HG02973 (cell line): ENCODE results near the gene ERVFRD-1.

Source experiments
- ATAC-seq: cut with Tn5 transposase; IDR thresholded peaks from one replicate; pipeline ENCODE4 v1.9.1; 2021; ENCODE audit warnings: moderate library complexity; ENCODE audit not compliant: unreplicated experiment

The ERVFRD-1 gene, protein sequence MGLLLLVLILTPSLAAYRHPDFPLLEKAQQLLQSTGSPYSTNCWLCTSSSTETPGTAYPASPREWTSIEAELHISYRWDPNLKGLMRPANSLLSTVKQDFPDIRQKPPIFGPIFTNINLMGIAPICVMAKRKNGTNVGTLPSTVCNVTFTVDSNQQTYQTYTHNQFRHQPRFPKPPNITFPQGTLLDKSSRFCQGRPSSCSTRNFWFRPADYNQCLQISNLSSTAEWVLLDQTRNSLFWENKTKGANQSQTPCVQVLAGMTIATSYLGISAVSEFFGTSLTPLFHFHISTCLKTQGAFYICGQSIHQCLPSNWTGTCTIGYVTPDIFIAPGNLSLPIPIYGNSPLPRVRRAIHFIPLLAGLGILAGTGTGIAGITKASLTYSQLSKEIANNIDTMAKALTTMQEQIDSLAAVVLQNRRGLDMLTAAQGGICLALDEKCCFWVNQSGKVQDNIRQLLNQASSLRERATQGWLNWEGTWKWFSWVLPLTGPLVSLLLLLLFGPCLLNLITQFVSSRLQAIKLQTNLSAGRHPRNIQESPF

DNA sequence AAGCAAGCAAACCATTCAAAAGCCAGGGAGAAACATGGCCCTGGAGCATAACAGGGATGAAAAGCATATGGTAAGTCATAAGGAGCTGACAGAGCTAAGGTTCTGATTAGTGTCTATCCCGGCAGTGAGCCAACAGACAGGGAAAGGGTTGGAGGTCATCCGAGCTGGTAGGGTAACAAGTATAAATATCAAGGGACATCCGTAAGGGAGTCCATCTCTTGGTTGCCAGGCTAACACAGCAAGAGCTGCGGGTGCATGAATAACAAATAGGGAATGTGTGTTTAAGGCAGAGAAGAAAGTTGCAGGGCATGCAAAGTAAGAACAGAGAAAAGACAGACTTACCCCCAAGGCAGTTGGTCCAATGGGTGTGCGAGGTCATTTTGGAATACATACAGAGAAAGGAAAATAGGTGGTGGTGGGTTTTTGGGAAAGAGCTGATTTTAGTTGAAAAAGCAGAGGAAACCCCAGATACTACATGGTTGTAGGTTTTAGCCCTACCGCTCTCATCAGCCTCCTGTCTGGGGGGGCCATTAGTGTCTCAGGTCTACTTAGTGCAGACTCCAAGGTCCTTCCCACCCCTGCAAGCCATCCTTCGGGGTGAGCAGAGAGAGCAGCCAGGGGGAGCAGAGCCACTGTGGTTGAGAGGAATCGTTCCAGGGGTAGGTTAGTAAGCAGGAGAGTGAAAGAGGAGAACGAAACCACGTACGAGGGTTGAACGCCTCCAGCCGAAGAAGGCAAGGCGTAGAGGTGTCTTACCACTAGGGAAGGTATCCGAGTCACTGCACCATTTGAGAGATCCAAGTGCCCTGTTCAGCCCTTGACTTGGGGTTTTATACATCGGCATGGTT is at the start of gene ERVFRD-1:
Gene ERVFRD-1 (minus strand): TSS at position 805 of the 848 bp plus-strand sequence. CDS start 6,415 bp downstream, outside the sequence.
- no peak for ATAC-seq

DNA sequence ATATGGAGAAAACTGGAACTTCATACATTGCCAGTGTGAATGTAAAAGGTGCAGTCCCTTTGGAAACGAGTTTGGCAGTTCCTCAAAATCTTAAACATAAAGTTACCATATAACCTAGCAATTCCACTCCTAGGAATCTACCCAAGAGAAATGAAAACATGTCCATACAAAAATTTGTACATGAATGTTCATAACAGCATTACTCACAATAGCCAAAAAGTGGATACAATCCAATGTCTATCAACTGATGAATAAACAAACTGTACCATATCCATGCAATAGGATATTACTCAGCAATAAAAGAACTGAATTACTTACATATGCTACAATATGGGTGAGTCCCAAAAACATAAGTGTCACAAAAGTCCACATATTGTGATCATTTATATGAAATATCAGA is 48.7 kb upstream of the ERVFRD-1 start:
- ATAC-seq = no peak

DNA sequence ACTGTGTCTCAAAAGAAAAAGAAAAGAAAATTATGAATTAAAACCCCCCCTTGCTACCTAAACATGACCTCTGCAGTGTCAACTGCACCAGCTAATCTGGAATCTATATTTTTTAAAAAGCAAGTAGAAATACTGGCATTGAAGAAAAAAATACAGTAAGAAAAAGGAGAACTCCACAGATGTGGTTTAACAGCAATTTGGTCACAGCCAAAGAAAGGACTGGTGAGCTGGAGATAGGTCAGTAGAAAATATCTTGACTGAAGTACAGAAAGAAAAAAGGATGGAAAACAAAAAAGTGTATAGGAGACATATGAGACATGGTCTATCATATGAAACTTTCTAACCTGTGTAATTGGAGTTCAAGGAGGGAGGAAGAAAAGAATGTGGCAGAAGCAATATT is 44.1 kb upstream of the ERVFRD-1 start:
- no peak for ATAC-seq

DNA sequence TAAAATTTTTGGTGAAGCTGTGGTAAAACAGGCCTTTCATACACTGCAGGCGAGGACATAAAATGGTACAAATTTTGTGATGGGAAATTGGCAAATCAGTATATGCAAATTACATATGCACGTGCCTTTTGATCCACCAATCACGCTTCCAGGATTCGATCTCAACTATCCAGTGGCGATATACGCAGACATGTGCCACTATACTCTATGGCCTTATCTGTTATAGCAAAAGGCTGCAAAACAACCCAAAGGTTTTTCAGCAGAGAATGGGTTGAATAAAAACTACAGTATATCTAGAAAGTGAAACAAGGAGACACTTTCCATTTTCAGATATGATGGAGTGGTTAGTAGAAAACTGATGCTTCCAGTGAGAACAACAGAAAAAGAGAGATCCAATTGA is 41.9 kb upstream of the ERVFRD-1 start:
- ATAC-seq = no peak

DNA sequence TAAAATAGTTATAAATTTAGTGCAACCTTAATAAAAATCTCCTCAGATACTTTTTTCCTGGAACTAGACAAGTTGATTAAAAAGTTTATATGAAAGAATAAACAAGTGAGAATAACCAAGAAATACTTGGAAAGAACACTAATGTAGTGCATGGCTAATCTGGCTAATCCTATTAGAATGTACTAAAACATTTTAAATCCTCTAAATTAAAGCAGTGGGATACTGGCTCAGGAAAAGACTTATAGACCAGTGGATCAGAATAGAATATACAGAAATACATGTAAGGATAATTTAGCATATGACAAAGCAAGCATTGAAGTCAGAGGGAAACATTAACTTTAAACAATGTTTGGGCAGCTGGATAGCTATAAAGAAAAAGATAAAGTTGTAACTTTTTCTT is 41.1 kb upstream of the ERVFRD-1 start:
- ATAC-seq = no peak

DNA sequence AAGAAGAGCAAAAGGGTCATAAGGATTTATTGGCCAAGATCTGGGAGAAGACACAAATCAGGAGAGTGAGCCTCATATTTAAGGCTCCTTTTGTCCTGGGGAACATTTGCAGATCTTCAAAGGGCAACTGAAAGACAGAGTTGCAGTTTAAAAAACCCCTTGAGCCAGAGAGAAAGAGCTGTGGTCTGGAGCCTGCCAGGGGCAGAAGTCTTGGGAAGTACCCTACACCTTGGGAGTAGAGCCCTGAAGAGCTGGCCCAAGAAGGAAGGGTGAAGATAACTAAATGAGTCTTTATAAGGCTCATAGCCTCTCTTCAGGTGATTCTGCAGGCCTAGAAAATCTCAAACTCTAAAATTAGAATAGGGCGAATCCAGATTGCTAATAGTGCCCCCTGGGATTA is 40.0 kb upstream of the ERVFRD-1 start:
- no peak for ATAC-seq

DNA sequence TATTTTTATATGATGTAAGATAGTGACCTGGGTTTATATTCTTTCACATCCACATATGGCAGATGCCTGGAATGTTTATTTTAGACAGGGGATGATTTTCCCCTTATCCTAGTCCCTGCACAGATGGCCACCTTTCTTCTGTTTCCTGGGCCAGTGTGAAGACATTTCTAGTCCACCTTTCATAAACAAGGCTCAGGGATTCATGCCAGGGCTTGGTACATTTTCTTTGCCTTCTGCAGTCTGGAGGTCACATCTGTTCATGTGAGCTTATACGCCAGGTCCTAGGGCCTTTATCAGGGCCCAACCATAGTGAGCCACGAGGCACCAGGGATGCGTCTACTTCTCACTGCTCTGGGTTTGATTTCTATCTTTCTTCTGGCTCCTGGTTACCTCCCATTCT is 38.0 kb upstream of the ERVFRD-1 start:
- no peak for ATAC-seq

DNA sequence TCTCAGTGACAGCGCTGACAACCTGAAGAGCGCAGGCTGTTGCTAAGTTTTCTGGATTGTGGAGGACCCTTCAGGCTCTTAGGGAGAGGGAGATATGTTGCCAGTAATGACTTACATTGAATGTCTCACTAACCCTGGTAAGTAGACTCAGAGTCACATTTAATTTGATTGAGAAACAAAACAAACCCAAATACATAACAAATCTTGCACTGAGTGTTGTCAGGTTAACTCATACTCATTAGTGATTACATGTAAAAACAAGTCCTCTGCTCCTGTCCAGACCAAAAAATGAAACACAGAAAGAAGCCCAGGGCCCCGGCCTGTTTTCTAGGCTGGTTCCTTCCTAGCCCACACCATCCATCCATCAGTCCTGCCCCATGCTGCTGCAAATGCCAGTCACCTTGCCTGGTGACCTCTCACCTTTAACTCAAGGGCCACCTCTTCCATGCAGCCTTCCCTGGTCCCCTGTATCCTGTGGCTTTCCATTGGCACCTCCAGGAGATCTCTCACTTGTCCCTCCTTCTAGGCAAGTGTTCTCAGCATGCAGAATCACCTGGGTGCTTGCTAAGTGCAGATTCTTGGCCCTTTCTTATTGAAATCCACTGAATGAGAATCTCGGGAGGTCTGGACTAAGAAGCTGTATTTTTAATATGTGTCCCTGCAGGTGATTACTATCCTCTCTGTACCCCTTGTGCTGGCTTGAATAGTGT is 34.7 kb upstream of the ERVFRD-1 start:
- ATAC-seq = no peak

DNA sequence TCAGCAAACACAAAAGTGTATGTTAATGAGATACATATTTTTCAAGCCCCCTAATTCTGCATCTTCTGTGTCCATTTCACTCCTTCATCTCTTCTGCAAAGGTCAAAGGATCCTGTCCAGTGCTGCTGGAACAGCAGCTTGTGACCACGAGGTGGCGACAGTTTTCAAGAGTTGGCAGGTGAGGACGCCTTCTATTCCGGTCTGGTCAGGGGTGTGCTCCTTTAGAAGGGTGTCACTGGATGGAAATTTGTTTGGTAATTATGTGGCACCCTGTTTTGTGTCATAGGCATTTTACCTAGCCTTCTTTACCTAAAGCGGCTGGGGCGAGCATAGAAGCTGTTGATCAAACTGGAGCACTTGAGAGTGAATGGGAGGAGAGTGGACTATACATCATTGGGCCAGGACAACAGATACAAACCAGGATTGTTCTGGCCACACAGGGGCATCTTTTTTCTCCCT is 32.9 kb upstream of the ERVFRD-1 start:
- ATAC-seq = peak; percentile 66

DNA sequence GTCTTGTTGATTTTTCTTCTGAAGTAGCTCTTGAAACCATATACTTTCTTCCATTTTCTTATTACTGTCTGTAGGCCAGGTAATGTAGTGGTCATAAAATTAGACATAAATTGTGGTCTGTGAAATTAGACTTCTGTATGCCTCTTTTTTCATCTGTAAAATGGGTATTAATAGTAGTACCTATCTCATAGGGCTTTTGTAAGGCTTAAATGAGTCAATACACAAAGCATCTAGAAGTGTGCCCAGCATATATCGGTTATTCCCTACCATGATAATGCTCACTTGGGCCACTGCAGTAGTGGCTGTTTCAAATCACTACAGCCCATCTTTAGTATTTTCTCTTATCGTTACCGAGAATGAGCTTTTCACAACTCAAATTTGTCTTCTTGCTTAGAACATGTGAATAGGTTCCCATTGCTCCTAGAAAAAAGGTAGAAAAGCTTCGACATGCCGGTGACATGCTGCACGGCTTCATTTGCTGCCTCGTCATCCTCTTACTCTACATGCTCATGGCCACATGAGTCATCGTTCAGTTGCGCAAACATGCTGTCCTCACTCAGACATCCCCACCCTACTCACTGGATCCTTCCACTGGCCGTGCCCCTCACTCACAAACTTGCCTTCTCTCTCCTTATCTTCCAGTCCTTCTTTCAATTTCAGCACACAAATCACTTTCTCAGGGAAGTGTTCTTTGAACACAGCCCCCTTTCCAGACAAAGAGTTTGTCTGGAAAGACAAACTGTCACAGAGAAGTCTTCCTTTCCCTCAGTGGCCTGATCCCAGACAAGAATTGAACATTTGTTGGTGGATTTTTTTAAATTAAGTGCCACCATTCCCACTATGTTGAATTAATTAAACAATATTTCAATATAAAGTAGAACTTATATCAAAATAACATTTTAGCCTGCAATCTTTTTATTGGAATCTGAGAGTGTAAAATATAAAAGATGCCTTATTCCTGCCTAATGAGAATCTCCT is 32.2 kb upstream of the ERVFRD-1 start:
- no peak for ATAC-seq

DNA sequence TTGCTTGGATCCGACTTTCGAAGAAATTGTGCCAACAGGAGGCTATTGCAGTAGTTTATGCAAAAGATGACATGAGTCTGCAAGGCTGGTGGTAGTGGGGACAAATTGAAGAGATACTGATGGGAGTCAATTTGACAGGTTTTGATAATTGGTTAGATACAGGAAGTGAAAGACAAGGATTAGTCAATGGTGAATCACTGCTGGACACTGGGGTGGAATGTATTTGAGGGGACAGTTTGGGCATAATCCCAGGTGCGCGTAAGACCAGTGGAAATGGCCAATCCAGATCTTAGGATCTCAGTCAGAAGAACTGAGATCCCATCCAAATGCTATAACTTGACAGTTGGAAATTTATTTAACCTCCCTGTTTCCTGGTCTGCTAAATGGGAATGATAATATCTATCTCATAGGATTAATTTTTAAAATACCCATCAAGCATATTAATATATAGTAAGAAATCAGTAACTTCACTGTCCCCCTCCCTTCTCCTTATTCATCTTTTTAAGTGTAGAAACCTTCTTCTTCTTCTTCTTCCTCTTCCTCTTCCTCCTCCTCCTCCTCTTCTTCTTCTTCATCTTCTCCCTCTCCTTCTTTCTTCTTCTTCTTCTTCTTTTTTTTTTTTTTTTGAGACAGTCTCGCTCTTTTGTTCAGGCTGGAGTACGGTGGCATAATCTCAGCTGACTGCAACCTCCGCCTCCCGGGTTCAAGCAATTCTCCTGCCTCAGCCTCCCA is 30.9 kb upstream of the ERVFRD-1 start:
- ATAC-seq = no peak

DNA sequence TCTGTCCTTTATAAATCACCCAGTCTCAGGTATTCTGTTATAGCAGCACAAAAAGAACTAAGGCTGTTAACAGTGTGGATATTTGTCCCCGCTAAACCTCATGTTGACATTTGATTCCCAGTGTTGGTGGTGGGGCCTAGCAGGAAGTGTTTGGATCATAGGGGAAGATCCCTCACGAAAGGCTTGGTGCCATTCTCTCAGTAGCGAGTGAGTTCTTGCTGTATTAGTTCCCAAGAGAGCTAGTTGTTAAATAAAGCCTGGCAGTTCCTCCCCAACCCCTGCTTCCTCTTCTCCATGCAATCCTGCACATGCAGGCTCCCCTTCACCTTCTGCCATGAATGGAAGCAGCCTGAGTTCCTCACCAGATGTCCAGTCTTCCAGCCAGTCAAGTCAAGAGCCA is 29.8 kb upstream of the ERVFRD-1 start:
- ATAC-seq = no peak

DNA sequence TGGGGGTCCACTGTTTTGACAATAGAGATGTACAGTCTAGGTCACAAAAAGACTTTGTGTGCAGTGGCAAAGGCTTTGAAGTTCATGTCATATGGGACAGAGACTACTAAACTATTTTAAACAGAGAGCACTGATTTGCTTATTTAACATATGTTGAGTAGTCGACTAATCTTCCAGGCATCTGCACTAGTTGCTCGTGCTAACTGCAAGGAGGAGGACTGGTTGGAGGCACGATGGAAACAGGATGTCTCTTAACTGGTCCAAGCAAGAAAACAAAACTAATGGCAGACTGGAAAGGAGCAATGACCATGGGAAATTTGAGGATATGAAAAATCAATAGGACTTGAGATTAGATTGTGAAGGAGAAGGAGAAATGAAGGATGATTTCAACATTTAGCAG is 28.5 kb upstream of the ERVFRD-1 start:
- no peak for ATAC-seq

DNA sequence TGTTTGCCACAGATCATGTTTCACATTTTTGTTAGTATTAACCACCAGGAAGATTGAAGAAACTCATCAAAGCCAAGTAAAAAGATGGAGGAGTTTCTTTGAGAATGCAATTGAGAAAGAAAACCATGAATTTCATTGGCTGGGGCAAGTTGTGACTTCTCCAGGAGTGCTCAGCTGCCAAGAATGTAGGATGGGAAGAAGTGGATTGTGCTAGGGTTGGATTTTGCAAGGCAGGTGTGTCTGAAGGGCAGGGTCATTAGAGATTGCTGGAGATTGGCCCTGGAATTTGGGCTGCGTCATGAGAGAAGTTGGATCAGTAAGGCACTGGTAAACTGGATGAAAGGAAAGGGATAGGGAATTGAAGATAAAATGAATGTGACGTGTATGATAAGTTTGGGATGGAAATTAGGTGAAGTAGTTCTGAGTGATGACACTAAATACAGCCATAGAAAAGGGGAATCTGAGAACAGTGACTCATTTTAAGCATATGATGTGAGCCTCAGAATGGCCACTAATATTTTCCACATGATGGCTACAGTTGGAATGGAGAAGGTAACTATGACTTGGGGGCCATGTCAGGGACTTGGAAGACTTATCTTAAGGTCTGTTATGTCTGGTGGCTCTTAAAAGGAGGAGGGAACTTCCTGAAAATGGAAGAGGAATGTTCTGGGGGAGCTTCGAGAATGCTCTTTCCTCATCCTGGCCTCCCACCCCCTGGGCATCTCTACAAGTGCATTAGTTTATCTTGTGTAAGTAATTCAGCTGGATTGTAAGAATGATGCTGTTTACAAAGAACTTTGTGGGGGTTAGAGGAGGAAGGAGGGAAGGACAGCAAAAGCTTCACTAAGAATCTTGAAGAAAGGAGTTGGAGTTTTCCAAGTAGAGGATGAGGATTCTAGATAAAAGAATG is 27.8 kb upstream of the ERVFRD-1 start:
- ATAC-seq = no peak

DNA sequence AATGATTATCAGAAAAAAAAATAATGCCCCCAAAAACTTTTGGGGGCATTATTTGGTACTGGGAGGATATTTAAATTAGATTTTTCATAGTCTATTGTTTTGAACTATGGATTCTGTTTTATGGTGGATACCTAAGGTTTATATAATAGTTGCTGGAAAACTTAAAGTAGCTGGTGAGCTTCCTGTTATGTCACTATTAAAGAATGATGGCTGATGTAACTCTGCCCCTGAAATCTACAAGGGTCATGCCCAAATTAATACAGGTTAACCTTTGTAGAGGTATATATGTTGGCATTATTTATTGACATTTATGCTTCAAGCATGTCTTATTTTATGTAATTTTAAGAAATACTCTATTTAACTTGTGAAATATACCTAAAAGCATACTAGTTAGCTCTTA is 25.3 kb upstream of the ERVFRD-1 start:
- no peak for ATAC-seq

DNA sequence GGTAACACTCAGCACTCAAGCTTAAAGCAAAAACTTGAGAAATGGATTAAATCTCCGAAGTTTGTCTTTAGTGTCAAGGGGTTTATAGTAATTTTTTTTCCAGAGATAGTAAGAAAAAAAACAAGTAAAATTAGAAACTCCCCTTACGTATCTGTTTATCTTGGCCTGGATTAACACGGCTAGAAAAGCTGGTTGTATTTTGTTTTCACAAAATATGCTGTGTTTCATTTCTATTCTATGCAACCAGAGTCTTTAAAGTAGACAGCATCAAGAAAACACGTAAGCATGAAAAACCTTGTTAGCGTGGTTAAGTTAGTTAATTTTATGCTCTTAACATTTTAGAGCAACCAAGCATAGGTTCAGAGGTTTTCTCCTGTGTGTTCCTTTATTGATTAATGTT is 21.8 kb upstream of the ERVFRD-1 start:
- ATAC-seq = no peak

DNA sequence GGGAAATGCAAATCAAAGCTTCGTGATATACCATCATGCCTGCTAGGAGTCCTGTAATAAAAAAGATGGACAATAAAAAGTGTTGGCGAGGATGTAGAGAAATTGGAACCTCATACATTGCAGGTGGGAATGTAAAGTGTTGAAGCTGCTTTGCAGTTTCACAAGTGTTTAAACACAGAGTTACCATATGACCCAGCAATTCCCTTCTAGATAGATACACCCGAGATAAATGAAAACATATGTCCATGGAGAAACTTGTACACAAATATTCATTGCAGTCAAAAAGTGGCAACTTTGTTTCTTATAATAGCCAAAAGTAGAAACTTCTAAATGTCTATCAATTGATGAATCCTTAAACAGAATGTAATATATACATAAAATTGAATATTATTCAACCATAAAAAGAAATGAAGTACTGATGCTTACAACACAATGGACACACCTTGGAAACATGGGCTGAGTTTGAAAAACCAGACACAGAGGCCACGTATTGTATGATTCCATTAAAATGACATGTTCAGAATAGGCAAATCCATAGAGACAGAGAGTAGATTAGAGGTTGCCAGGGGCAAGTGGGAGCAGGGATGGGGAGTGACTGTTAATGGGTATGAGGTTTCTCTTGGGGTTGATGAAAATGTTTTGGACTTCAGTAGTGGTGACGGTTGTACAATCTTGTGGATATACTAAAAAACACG is 20.8 kb upstream of the ERVFRD-1 start:
- no peak for ATAC-seq

DNA sequence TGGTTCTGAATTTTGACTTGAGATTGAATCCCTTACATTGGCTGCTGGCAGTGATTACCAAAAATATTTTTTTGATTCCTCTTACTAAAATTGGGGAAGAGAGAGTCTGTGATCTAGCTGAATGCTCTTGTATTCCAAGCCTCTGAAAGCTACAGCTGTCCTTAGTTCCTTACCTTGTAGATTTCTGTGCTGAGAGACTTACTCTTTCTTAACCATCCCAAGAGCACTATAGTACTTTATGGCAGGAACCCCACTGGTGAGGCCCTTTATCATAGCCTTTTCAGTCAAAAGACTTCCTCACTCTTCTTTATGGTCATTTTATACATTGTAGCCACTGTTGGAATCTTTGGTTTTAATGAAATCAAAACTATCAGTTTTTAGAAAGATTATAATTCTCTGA is 19.1 kb upstream of the ERVFRD-1 start:
- ATAC-seq = no peak
